ENCODE measurements around the gene LMNTD2.

Gene LMNTD2

DNA sequence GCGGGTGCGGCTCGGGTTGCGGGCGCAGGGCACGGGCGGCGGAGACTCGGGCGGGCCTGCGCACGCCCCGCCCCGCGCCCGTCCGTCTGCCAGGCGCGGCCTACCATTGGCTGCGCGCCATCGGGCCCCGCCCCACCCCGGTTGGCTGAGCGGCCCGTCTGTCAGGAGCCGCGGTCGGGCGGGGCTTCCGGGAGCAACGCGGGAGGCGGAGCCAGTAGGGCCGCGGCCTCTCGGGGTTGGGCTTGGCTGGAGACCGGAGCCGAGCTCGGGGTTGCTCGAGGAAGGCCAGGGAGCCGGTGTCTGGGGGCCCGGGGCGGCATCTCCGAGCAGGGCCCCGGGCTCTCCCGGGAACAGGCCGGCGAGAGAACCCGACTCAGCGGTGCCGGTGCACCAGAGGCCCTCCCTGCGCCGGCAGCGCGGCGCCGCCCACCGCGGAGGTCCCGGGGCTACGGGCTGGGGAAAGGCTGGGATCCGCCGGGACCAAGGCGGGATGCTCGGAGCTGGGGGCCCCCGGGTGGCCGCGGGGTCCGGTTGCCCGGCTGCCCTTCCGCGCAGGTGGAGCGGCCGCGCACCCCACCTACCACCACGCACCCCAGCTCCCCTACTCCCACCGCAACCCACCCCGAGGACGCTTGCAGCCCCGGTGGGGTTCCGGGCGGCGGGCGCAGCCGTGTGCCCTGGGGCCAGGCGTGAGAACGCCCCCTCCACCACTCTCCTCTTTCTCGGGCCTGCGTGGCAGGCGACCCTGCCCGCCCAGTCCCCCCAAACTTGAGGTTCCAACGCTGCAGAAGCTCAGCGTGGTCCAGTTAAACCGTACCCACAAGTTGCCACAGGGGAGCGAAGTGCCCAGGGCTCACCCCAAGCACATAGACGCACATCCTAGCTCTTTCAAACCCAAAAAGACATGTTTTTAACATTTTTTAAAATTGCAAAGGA is 24.8 kb downstream of the LMNTD2 start, which contains the start of gene HRAS:
TSS of gene HRAS (minus strand) at position 58 of the 936 bp plus-strand sequence.
- peak within 1 kb of the TSS; percentile 97 for H3K4me3 ChIP-seq
- H3K36me3 ChIP-seq, result peaks cover 34% of the 10 kb centered on the region
- H3K27ac ChIP-seq, result peak within 1 kb of the TSS; percentile 99
- peaks cover 49% of the 10 kb centered on the region for H4K20me1 ChIP-seq
- H3K4me1 ChIP-seq, result peaks cover 60% of the 10 kb centered on the region
- peak within 1 kb of the TSS; percentile 100 for H3K4me2 ChIP-seq
- peak within 1 kb of the TSS; percentile 92 for H3K9ac ChIP-seq
- no peaks in the 10 kb centered on the region for H3K9me3 ChIP-seq
- no peak for TF ChIP-seq Cebpa-rat (IDR thresholded peaks at IDR 0.05)
- no peaks in the 10 kb centered on the region for H3K27me3 ChIP-seq

DNA sequence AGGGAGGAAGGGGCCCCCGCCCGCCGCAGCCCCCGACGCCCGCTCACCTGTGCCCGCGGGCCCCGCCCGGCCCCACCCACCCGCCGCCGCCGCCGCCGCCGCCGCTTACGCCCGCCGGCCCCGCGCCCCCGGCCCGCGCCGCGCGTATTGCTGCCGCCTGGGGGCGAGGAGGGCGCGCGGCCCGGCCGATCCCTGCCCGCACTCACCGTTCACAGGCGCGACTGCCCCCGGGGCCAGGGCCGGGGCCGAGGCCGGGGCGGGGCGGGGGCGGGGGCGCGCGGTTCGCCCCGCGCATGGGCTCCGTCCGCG is 25.4 kb downstream of the LMNTD2 start:
- Histone ChIP-seq H4K20me1 (peaks cover 49% of the 10 kb centered on the region), H3K4me2 (peak overlapping the region; percentile 90), H3K27me3 (no peaks in the 10 kb centered on the region), H3K27ac (peak overlapping the region; percentile 85), H3K9me3 (no peaks in the 10 kb centered on the region), H3K36me3 (peaks cover 35% of the 10 kb centered on the region), H3K4me3 (peak overlapping the region; percentile 97), H3K4me1 (peaks cover 55% of the 10 kb centered on the region), H3K9ac (peak overlapping the region; percentile 92)
- no peak for TF ChIP-seq Cebpa-rat (IDR thresholded peaks at IDR 0.05)

DNA sequence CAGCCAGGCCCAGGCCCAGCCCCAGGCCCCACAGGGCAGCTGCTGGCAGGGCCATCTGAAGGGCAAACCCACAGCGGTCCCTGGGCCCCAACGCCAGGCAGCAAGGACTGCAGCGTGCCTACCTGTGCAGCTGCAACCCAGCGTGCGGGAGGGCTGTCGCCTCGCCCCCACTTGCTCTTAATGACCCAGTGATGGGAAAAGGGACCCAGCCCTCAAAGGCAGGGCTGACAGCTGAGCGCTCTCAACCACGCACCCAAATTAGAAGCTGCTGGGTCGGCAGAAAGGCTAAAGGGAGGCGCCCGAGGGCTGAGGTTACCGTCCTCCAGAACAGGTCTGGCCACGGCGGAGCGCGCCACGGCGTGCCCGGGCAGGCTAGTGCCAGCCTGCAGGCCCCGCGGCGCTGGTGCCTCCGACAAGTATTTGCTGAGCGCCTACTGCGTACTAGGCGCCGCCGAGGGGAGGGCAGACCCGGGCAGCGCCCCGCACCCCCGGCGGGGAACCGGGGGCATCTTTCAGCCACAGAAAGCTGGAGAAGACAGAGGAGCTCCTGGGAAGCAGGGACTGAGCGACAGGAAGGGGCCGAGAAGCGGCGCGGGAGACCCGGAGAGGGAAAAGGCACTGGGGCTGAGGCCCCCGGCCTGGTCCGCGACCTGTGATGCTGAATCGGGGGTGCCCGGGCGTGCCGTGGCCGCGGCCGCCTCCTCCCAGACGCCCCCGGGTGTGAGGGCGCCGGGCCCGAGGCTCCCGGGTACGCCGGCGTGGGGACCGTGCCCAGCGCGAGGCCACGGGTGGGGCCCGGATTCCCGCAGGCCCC is 25.9 kb downstream of the LMNTD2 start:
- peaks cover 55% of the 10 kb centered on the region for H4K20me1 ChIP-seq
- peak overlapping the region; percentile 85 for H3K27ac ChIP-seq
- H3K4me1 ChIP-seq, result peaks cover 49% of the 10 kb centered on the region
- H3K9ac ChIP-seq, result peak overlapping the region; percentile 91
- no peaks in the 10 kb centered on the region for H3K27me3 ChIP-seq
- H3K4me2 ChIP-seq, result peak overlapping the region; percentile 90
- no peak for TF ChIP-seq Cebpa-rat (IDR thresholded peaks at IDR 0.05)
- no peaks in the 10 kb centered on the region for H3K9me3 ChIP-seq
- peaks cover 41% of the 10 kb centered on the region for H3K36me3 ChIP-seq
- peak overlapping the region; percentile 97 for H3K4me3 ChIP-seq

DNA sequence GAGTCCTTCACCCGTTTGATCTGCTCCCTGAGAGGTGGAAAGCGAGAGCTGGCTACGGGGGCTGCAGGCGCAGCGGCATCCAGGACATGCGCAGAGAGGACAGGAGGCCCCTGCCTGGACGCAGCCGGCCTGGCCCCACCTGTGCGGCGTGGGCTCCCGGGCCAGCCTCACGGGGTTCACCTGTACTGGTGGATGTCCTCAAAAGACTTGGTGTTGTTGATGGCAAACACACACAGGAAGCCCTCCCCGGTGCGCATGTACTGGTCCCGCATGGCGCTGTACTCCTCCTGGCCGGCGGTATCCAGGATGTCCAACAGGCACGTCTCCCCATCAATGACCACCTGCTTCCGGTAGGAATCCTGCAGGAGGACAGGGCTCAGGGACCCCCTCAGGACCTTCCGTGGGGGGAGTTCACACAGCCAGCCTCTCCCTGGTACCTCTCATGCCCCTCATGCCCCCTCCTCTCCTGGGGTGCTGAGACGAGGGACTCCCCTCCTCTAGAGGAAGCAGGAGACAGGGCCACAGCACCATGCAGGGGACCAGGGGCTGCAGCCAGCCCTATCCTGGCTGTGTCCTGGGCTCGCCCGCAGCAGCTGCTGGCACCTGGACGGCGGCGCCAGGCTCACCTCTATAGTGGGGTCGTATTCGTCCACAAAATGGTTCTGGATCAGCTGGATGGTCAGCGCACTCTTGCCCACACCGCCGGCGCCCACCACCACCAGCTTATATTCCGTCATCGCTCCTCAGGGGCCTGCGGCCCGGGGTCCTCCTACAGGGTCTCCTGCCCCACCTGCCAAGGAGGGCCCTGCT is 26.7 kb downstream of the LMNTD2 start:
- H4K20me1 ChIP-seq, result peaks cover 57% of the 10 kb centered on the region
- peak overlapping the region; percentile 85 for H3K27ac ChIP-seq
- H3K9me3 ChIP-seq, result no peaks in the 10 kb centered on the region
- H3K36me3 ChIP-seq, result peaks cover 49% of the 10 kb centered on the region
- no peak for TF ChIP-seq Cebpa-rat (IDR thresholded peaks at IDR 0.05)
- H3K4me3 ChIP-seq, result peak overlapping the region; percentile 97
- H3K9ac ChIP-seq, result peak overlapping the region; percentile 91
- H3K27me3 ChIP-seq, result no peaks in the 10 kb centered on the region
- H3K4me1 ChIP-seq, result peaks cover 45% of the 10 kb centered on the region
- peak overlapping the region; percentile 90 for H3K4me2 ChIP-seq

DNA sequence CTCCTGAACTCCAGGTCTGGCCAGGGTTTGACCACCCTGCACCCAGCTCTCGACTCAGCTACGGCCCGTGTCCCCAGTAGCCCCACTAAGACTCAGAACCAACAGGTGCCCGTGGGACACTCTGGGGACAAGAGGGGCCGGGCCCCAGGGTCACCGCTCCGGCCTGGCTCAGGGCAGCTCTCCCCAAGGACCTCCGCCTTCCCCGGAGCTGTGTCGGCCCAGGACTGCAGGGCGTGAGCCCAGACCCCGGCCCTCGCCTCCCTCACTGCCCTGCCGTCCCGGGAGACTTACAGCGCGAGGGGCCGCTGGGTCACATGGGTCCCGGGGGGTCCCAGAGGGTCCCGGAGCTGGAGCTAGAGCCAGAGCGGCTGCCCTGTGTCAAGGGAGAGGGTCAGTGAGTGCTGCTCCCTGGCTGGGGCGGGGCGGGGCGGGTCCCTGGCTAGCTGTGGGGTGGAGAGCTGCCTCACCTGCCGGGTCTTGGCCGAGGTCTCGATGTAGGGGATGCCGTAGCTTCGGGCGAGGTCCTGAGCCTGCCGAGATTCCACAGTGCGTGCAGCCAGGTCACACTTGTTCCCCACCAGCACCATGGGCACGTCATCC is 27.5 kb downstream of the LMNTD2 start:
- no peak overlapping the region for H3K9ac ChIP-seq
- peak overlapping the region; percentile 90; the same call in 1 of the 2 replicates for H3K4me2 ChIP-seq
- no peak for TF ChIP-seq Cebpa-rat (IDR thresholded peaks at IDR 0.05)

DNA sequence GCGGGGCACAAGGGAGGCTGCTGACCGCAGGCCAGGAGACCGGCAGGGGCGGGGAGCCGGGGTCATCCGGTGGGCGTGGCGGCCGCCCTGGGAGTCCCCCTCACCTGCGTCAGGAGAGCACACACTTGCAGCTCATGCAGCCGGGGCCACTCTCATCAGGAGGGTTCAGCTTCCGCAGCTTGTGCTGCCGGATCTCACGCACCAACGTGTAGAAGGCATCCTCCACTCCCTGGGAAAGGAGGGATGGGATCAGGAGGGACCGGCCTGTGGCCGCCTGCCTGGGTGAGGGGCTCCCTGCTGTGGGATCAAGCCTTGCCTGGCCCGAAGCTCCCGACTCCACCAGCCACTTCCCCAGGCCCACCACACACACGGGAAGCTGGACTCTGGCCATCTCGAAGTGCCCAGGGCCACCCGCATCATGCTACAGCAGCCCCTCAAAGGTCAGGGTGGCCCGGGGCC is 28.0 kb downstream of the LMNTD2 start:
- no peaks in the 10 kb centered on the region for H3K27me3 ChIP-seq
- no peak overlapping the region for H3K4me3 ChIP-seq
- no peak overlapping the region for H3K27ac ChIP-seq
- H3K4me1 ChIP-seq, result peaks cover 32% of the 10 kb centered on the region
- H3K36me3 ChIP-seq, result peaks cover 59% of the 10 kb centered on the region
- no peak overlapping the region for H3K9ac ChIP-seq
- H4K20me1 ChIP-seq, result peaks cover 52% of the 10 kb centered on the region
- H3K4me2 ChIP-seq, result no peak overlapping the region
- TF ChIP-seq Cebpa-rat (IDR thresholded peaks at IDR 0.05), result no peak
- no peaks in the 10 kb centered on the region for H3K9me3 ChIP-seq

More for the DNA sequence above, 27.5 kb downstream of the LMNTD2 start:
- H3K4me3 ChIP-seq, result no peak overlapping the region
- peaks cover 57% of the 10 kb centered on the region for H4K20me1 ChIP-seq
- H3K27me3 ChIP-seq, result no peaks in the 10 kb centered on the region
- no peak overlapping the region for H3K27ac ChIP-seq
- peaks cover 56% of the 10 kb centered on the region for H3K36me3 ChIP-seq
- H3K4me1 ChIP-seq, result peaks cover 38% of the 10 kb centered on the region
- H3K9me3 ChIP-seq, result no peaks in the 10 kb centered on the region

DNA sequence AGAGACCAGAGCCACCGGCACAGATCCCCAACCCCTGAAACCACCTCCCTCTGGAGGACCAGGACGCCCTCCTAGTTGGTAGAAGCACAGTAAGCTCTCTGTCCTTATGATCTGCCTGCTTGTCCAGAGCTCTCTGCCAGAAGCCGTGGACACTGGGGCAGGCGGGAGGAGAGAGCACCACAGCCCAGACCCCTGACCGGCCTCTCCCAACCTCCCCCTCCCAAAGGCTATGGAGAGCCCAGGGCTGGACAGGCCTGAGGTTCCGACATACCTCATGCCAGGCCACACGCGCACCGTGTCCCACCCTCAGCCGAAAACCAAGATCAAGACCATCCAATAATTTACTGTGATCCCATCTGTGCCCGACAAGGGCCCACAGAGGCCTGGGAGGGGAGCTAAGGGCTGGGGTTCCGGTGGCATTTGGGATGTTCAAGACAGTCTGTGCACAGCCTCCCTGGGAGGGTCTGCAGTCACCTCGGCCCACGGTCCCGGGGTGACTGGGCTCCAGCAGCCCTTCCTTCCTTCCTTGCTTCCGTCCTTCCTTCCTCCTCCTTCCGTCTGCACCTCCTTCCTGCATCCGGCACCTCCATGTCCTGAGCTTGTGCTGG is 28.5 kb downstream of the LMNTD2 start:
- H3K9me3 ChIP-seq, result no peaks in the 10 kb centered on the region
- H3K36me3 ChIP-seq, result peaks cover 59% of the 10 kb centered on the region
- H3K27me3 ChIP-seq, result no peaks in the 10 kb centered on the region
- peaks cover 28% of the 10 kb centered on the region for H3K4me1 ChIP-seq
- H3K27ac ChIP-seq, result no peak overlapping the region
- TF ChIP-seq Cebpa-rat (IDR thresholded peaks at IDR 0.05), result no peak
- H3K4me3 ChIP-seq, result no peak overlapping the region
- H4K20me1 ChIP-seq, result peaks cover 50% of the 10 kb centered on the region
- H3K9ac ChIP-seq, result 0 out of 2 replicates have a peak overlapping the region, but pooled peaks have one; percentile 2
- H3K4me2 ChIP-seq, result no peak overlapping the region

DNA sequence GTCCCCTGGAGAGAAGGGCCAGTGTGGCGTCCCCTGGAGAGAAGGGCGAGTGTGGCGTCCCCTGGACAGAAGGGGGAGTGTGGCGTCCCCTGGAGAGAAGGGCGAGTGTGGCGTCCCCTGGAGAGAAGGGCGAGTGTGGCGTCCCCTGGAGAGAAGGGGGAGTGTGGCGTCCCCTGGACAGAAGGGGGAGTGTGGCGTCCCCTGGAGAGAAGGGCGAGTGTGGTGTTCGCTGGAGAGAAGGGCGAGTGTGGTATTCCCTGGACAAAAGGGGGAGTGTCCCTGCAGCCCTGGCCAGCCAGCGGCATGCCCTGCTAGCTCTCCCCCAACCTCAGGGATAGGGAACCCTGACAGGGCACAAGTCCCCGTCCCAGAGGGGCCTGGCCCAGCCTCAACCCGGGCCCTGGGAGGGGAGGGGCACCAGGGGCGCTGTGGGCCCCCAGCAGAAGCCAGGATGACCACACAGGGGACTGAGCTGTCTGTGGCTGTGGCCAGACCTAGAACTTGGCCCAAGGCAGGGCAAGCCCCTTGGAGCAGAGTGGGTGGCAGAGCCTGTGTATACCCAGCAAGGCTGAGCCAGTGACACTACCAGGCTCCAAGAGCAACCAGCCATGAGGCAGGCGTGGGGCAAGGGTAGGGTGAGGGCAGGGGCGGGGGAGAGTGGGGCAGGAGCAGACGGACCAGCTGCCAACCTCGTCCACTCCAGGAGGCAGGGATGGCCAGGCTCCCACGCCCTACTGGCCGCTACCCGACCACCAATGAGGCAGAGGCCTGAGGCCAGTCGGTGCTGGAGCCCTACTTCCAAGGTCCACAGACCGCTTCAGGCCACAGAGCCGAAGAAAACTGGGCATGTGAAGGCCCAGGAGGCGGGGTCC is 29.3 kb downstream of the LMNTD2 start:
- Histone ChIP-seq H3K27ac (no peak overlapping the region), H3K9me3 (no peaks in the 10 kb centered on the region), H3K4me1 (peaks cover 20% of the 10 kb centered on the region), H3K36me3 (peaks cover 59% of the 10 kb centered on the region), H4K20me1 (peaks cover 50% of the 10 kb centered on the region), H3K27me3 (no peaks in the 10 kb centered on the region), H3K4me3 (no peak overlapping the region), H3K4me2 (no peak overlapping the region), H3K9ac (0 out of 2 replicates have a peak overlapping the region, but pooled peaks have one; percentile 2)
- no peak for TF ChIP-seq Cebpa-rat (IDR thresholded peaks at IDR 0.05)
